Caco-2 (cell line): Measurements from ENCODE around the gene RANBP2. TPM values are rescaled to one million over a fixed set of nuclear protein-coding genes. Genes with fewer than 3 reads are reported as not detected.
"Not testable (repeated sequence)": the region's sequence is repeated elsewhere in the genome, so short reads cannot be mapped to it uniquely, and the experiment has no call there.

Experiments
- BruUV-seq: library from RNA; stranded (reverse); fragments of 400-500 nt; replicated peaks from 2 replicates; lab custom pipeline; 2021; lab: Mats Ljungman, UMichigan
- CTCF ChIA-PET: fragments of 300-600 bp; sonication (Branson Sonifier 250); formaldehyde crosslinking; loops from one replicate; lab custom pipeline; 2022; ENCODE audit warnings: antibody characterized with exemption; lab: Charles Lee
- POLR2A ChIA-PET: fragments of 300-600 bp; sonication (Branson Sonifier 250); formaldehyde crosslinking; loops from one replicate; lab custom pipeline; 2022; ENCODE audit warnings: antibody characterized with exemption; lab: Charles Lee
- DNase-seq, 2 experiments: peaks; one replicate each; pipeline versions ENCODE4 v3.0.0 to v3.0.0-alpha.2; 2020 to 2022
- H3K27me3 ChIP-seq: replicated peaks from 2 replicates; pipeline ENCODE4 v1.6.0; 2011; ENCODE audit warnings: low read length; ENCODE audit not compliant: control insufficient read depth, insufficient read depth
- H3K36me3 ChIP-seq: 2 replicates; pipeline ENCODE4 v1.5.1; 2011; ENCODE audit warnings: low read length; ENCODE audit not compliant: control insufficient read depth, insufficient read depth
- H3K4me1 ChIP-seq: fragments of 250-450 bp; sonication (Bioruptor Pico); 2 replicates; pipeline ENCODE4 v1.5.1; 2020; ENCODE audit warnings: mild to moderate bottlenecking
- H3K4me3 ChIP-seq: 2 replicates; pipeline ENCODE4 v1.5.1; 2011; ENCODE audit warnings: low read depth, mild to moderate bottlenecking, control low read depth, low read length
- H3K9me3 ChIP-seq: fragments of 250-450 bp; sonication (Bioruptor Pico); 2 replicates; pipeline ENCODE4 v1.5.1; 2020; ENCODE audit warnings: mild to moderate bottlenecking, moderate library complexity
- H3K27ac Mint-ChIP-seq: one replicate; pipeline ENCODE4 v1.8.0; 2022; ENCODE audit warnings: mixed read lengths; ENCODE audit not compliant: unreplicated experiment
- H3K27me3 Mint-ChIP-seq: one replicate; pipeline ENCODE4 v1.8.0; 2022; ENCODE audit warnings: mixed read lengths; ENCODE audit not compliant: insufficient read depth, unreplicated experiment
- H3K36me3 Mint-ChIP-seq: one replicate; pipeline ENCODE4 v1.8.0; 2022; ENCODE audit warnings: mild to moderate bottlenecking, mixed read lengths; ENCODE audit not compliant: insufficient read depth, unreplicated experiment
- H3K4me1 Mint-ChIP-seq: one replicate; pipeline ENCODE4 v1.8.0; 2022; ENCODE audit warnings: low read depth, mixed read lengths; ENCODE audit not compliant: unreplicated experiment
- H3K4me3 Mint-ChIP-seq: one replicate; pipeline ENCODE4 v1.8.0; 2022; ENCODE audit warnings: mild to moderate bottlenecking, moderate library complexity, mixed read lengths; ENCODE audit not compliant: unreplicated experiment
- H3K9me3 Mint-ChIP-seq: one replicate; pipeline ENCODE4 v1.8.0; 2022; ENCODE audit warnings: mixed read lengths; ENCODE audit not compliant: unreplicated experiment
- intact Hi-C: fragments of 100-400 bp; cut with micrococcal nuclease; formaldehyde crosslinking; loops from one replicate; pipeline ENCODE4 v1.10.0; 2022; ENCODE audit not compliant: unreplicated experiment
- total RNA-seq: library from RNA; stranded (reverse); gene quantifications from 2 replicates; pipeline ENCODE4 v1.2.3, GENCODE V29; 2022
- TF ChIP-seq, protein P1 (sequence below), 2 experiments: fragments of 200-600 bp in 1 of 2; IDR thresholded peaks; 1 replicate in 1 of 2; 2 replicates in 1 of 2; pipeline versions ENCODE4 v1.5.1 to v1.8.0; 2011 to 2022; ENCODE audit warnings: antibody characterized with exemption in 1 of 2, control low read depth in 1 of 2, inconsistent platforms in 1 of 2, low read depth in 1 of 2, low read length in 1 of 2, mild to moderate bottlenecking in 1 of 2, moderate library complexity in 1 of 2; ENCODE audit not compliant: insufficient read depth in 1 of 2, severe bottlenecking in 1 of 2, unreplicated experiment in 1 of 2

Gene RANBP2
- total RNA-seq, 1 experiment from 2014 or later = 81.8 TPM

DNA sequence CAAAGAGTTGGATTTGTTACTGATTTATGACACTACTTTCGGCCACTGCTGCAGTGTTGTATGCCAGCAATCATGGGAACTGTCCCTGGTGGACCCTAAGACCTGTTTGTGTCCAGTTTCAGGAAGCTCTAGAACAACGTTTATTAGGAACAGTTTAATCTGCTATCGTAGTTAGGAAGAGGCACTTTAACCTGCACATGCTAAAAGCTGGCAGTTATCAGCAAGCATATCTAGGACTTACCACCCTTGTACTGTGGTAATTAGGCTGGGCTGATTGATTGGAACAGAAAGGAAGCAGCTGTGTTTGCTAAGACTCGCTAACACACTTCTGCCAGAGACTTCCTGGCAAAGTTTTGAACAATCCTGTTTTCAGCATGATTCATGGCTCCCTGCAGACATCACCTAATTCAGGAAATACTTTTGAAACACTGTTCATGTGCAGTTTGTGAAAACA is 41.1 kb upstream of the RANBP2 start:
- H3K27me3 ChIP-seq, H3K9me3 Mint-ChIP-seq, H3K9me3 ChIP-seq, BruUV-seq, H3K36me3 ChIP-seq, H3K4me3 ChIP-seq, H3K4me1 Mint-ChIP-seq, H3K4me1 ChIP-seq, CTCF ChIA-PET, H3K27ac Mint-ChIP-seq, intact Hi-C loops, POLR2A ChIA-PET, H3K27me3 Mint-ChIP-seq, DNase-seq, H3K4me3 Mint-ChIP-seq: not testable (repeated sequence)
- H3K36me3 Mint-ChIP-seq = peaks cover 13% of the 10 kb centered on the region

DNA sequence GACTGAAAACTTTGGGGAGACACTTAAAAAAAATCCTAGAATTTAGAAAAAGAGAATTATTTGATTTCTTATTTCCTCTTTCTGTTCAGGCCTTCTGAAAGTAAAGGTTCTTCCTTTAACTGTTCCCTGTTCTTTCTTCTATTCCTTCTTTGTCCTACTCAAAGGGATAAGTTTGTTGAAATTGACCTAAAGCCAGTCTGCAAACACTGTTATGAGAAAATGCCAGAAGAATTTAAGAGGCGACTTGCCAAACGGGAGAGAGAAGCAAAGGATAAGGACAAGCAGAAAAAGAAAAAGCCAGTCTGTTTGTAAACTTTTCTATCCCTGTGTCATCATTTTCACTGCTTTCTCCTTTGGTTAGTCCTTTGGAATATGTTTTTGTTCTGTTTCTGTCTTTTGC is 38.5 kb upstream of the RANBP2 start:
- peaks cover 10% of the 10 kb centered on the region for H3K36me3 Mint-ChIP-seq
- H3K36me3 ChIP-seq, H3K4me1 Mint-ChIP-seq, H3K27me3 Mint-ChIP-seq, H3K4me1 ChIP-seq, BruUV-seq, POLR2A ChIA-PET, H3K9me3 ChIP-seq, intact Hi-C loops, H3K27ac Mint-ChIP-seq, CTCF ChIA-PET, H3K4me3 ChIP-seq, H3K4me3 Mint-ChIP-seq, H3K9me3 Mint-ChIP-seq, DNase-seq, H3K27me3 ChIP-seq: not testable (repeated sequence)

DNA sequence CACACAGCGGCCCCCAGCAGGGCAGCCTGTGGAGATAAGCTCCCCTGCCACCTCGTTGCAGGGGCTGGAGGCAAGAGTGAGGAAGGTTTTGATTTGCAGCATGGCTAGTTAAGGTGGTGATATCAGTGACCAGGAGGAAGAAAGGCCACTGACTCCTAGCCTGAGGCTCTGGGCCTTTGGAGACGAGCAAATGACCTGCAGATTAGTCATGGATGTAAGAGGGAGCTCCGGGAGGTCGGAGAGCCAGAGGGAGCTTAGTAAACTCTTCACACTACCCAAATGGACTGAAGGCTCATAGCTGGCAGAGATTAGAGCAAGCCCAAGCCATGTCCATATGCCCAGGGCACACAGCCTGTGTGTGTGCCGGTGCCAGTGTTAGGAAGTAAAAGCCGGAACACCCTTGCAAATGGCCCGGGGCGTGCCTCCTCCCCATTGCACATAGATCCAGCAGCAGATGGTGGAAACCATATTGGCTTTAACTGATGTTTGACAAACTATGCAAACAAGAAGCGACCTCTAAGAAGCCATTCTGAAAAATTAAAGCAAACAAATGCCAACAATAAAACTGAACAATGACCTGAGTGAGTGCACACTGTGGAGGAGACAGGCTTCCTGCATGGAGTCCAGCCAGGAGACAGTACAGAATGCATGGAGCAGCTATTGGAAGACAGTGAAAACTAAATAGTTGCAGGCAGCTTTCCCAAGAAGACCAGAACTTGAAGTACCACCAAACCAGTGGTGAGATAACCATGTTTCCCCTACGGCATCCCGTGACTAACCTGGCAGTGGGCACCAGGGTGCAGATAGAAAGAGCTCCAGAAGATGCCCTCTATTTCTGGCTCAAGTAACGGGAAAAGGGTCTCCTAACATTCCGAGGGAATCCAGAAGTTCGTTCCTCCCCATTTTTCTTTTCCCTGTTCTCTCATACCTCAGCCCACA is 30.2 kb upstream of the RANBP2 start:
- not testable (repeated sequence) for H3K27ac Mint-ChIP-seq

DNA sequence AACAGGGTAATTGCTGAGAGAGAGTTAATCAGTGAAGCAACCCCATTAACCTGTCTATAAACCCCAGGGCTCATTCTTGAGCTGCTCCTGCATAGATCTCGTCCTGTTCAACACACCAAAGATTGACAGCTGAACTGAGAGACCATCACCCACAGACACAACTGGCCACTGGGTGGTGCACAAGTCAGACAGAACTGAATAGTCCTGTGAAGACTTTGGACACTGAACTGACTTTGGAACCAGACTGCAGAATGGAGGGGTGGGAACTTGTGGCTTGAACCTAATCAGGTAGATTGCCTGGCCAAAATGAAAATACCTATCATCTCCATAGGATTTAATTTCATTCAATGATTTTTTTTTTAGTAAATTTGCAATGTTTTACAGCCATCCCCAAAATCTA is 29.3 kb upstream of the RANBP2 start:
- H3K27me3 Mint-ChIP-seq, H3K9me3 Mint-ChIP-seq, H3K9me3 ChIP-seq, BruUV-seq, H3K4me3 Mint-ChIP-seq, H3K4me1 ChIP-seq, CTCF ChIA-PET, H3K27me3 ChIP-seq, H3K27ac Mint-ChIP-seq, intact Hi-C loops, H3K4me1 Mint-ChIP-seq, H3K36me3 ChIP-seq, POLR2A ChIA-PET, H3K36me3 Mint-ChIP-seq, H3K4me3 ChIP-seq: not testable (repeated sequence)
- DNase-seq = peak in 1 of 2 experiments; percentile 17

More for the DNA sequence above, 30.2 kb upstream of the RANBP2 start:
- H3K4me1 ChIP-seq, POLR2A ChIA-PET, BruUV-seq, H3K27me3 ChIP-seq, H3K4me3 ChIP-seq, intact Hi-C loops, H3K9me3 Mint-ChIP-seq, H3K27me3 Mint-ChIP-seq, H3K4me1 Mint-ChIP-seq, DNase-seq, CTCF ChIA-PET, H3K36me3 ChIP-seq, H3K36me3 Mint-ChIP-seq, H3K9me3 ChIP-seq, H3K4me3 Mint-ChIP-seq: not testable (repeated sequence)

DNA sequence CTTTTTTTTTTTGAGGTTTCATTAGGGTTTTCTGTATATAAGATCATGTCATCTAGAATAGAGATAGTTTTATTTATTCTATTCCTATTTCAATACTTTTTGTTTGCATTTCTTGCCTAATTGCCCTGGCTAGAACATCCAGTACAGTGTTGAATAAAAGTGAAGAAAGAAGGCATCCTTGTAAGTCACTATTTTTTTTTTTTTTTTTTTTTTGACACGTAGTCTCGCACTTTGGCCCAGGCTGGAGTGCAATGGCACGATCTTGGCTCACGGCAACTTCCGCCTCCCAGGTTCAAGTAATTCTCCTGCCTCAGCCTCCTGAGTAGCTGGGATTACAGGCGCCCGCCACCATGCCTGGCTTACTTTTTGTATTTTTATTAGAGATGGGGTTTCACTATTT is 27.8 kb upstream of the RANBP2 start:
- no peaks in the 10 kb centered on the region for H3K4me1 Mint-ChIP-seq
- no TSS peak for BruUV-seq
- no peak overlapping the region for H3K4me3 Mint-ChIP-seq
- H3K36me3 Mint-ChIP-seq = peaks cover 5% of the 10 kb centered on the region
- DNase-seq = no peak
- Histone ChIP-seq H3K9me3 (no peaks in the 10 kb centered on the region), H3K27me3 (no peaks in the 10 kb centered on the region), H3K36me3 (no peaks in the 10 kb centered on the region), H3K4me3 (no peak overlapping the region), H3K4me1 (no peaks in the 10 kb centered on the region)
- intact Hi-C loops = no loop called here
- POLR2A ChIA-PET = no interaction called here
- H3K27me3 Mint-ChIP-seq = no peaks in the 10 kb centered on the region
- no peak overlapping the region for H3K27ac Mint-ChIP-seq
- CTCF ChIA-PET = no interaction called here
- H3K9me3 Mint-ChIP-seq = no peaks in the 10 kb centered on the region
- TF ChIP-seq, protein P1, sequence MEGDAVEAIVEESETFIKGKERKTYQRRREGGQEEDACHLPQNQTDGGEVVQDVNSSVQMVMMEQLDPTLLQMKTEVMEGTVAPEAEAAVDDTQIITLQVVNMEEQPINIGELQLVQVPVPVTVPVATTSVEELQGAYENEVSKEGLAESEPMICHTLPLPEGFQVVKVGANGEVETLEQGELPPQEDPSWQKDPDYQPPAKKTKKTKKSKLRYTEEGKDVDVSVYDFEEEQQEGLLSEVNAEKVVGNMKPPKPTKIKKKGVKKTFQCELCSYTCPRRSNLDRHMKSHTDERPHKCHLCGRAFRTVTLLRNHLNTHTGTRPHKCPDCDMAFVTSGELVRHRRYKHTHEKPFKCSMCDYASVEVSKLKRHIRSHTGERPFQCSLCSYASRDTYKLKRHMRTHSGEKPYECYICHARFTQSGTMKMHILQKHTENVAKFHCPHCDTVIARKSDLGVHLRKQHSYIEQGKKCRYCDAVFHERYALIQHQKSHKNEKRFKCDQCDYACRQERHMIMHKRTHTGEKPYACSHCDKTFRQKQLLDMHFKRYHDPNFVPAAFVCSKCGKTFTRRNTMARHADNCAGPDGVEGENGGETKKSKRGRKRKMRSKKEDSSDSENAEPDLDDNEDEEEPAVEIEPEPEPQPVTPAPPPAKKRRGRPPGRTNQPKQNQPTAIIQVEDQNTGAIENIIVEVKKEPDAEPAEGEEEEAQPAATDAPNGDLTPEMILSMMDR (IDR thresholded peaks at IDR 0.05; ENCODE audit: insufficient read depth in 1 of 2, low read depth in 1 of 2, low read length in 1 of 2, severe bottlenecking in 1 of 2, unreplicated experiment in 1 of 2) = no peak
